ENCODE data around the gene UBA5.

GRCh38 chr3:132716372-132716771, 56.2 kb downstream of the UBA5 start:
- TF ChIP-seq, protein P1, sequence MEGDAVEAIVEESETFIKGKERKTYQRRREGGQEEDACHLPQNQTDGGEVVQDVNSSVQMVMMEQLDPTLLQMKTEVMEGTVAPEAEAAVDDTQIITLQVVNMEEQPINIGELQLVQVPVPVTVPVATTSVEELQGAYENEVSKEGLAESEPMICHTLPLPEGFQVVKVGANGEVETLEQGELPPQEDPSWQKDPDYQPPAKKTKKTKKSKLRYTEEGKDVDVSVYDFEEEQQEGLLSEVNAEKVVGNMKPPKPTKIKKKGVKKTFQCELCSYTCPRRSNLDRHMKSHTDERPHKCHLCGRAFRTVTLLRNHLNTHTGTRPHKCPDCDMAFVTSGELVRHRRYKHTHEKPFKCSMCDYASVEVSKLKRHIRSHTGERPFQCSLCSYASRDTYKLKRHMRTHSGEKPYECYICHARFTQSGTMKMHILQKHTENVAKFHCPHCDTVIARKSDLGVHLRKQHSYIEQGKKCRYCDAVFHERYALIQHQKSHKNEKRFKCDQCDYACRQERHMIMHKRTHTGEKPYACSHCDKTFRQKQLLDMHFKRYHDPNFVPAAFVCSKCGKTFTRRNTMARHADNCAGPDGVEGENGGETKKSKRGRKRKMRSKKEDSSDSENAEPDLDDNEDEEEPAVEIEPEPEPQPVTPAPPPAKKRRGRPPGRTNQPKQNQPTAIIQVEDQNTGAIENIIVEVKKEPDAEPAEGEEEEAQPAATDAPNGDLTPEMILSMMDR (IDR thresholded peaks at IDR 0.05): no peak
- TF ChIP-seq POLR2A (IDR thresholded peaks at IDR 0.05): no peak

All from Peyer's patch (tissue), 4 donors.